Sciatic nerve (tissue), 2 donors: ENCODE measurements around the gene KLHL36. TPM values are rescaled to one million over a fixed set of nuclear protein-coding genes. Genes with fewer than 3 reads are reported as not detected.

Experiments
- ATAC-seq: fragments of 200-7000 bp; cut with Tn5 transposase; one replicate; pipeline ENCODE4 v1.9.1; 2020; ENCODE audit warnings: mild to moderate bottlenecking, moderate library complexity
- DNase-seq: peaks from one replicate; pipeline ENCODE4 v3.0.0-alpha.2; 2020; ENCODE audit warnings: low spot score
- intact Hi-C: fragments of 100-400 bp; cut with DNase I; formaldehyde crosslinking; loops from one replicate; pipeline ENCODE4 v1.14.2; 2022
- total RNA-seq: library from RNA; stranded (reverse); fragmentation: NEBNext Ultra II Directional; extraction: Animal tissue kit (Norgen Biotek cat#: 25700); gene quantifications from one replicate; pipeline ENCODE4 v1.2.1, GENCODE V29; 2021
- donor health status: DM: no; HTN: no; CAD: no.
- donor health status: DM: no; HTN: no; CAD: no.

Gene KLHL36
- 60.2 TPM for total RNA-seq

DNA sequence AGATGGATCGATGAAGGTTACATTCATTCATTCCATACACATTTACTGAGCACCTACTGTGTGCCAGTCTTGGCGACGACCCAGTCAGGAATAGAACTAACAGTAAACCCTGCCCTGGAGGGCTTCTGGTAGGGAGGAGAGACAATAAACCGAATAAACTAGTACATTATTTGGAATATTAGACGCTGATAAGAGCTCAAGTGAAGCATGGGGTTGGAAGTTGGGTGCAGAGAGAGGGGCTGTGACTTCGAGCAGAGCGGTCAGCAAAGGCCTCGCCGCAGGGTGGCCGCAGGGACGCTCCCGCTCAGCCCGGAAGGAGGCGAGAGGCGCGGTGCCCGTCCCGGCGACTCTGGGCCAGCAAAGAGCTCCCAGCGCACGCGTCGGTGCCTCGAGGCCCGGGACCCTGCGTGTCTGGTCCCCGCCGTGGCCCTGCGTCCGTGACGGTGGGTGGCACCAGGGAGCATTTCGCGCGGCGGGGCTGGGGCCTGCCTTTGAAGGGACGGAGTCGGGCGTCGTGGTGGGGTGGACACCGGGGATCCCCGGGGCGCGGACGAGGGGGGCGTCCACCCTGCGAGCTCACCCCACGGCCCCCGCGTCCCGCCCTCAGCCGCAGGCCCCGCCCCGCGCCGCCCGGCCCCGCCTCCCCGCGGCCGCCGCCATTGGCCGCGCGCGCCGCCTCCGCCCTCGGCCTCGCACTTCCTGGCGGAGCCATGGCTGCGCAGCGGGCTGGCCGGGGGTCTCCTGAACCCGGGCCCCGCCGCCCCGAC lies at the start of gene KLHL36:
Gene KLHL36 (plus strand): TSS at position 684 of the 767 bp plus-strand sequence. CDS start 2,357 bp downstream, outside the sequence.
- peak; percentile 79 for DNase-seq
- intact Hi-C loops: no loop called here
- peak; percentile 70 for ATAC-seq

DNA sequence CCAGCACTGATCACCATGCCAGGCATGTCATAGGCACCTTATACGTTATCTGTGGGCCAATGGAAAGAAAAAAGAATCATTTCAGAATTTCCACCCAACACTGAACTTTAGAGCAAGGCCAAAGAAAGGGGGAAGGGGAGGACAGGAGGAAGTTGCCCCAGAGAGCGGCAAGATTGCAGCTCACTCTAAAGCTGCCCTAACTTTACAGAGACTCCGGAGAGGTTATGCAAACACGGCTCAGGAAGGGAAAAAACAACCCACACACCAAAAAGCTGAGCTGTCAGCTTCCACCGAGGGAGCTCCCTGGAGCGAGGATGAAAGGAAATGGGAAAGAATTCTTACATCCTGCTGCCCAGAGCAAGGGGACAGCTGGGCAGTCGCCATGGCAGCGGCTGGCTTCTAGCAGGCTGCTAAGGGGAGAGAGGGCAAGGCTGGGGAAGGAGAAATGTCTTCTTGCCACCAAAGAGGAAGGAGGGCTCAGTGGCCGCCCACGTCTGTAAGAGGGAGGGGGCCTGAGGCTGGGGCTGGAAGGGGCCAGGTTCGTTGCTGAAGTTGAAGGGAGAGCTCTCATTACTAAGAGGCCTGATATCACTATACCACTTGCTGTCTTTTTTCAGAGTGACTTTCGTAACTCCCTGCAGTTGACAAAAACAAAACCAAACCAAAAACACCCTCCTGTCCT lies 48.6 kb upstream of the KLHL36 start:
- peak; percentile 56 for ATAC-seq
- DNase-seq: no peak
- intact Hi-C loops: no loop called here

DNA sequence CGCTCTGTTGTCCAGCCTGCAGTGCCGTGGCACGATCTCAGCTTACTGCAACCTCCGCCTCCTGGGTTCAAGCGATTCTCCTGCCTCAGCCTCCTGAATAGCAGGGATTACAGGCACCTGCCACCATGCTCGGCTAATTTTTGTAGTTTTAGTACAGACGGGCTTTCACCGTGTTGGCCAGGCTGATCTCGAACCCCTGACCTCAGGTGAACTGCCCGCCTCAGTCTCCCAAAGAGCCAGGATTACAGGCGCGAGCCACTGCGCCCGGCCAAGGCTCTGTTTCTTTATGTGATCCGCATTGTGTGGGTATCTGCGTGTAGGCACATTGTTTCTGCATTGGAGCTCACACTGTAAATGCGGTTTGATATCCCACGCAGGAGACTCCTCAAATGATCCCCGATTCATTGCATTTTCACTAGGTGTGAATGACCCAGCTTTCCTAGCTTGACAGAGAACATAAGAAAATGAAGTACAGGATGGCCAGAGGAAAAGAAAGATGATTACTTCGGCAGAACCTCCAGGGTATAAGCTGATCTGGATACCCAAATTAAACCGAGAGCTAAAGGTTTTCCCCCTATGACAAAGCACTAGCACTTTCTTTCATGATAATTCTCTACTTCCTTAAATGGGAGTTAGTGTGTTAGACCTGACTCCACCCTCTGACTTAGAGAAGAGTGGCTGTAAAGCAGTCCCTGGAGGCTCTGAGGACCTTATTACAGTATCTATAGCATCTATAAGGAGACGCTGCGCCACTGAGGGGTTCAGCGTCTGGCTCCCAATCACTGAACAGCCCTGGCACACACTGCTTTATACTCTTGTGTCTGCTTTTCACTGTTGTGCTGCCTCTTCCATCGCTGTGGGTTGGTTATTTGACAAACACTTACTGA lies 47.7 kb upstream of the KLHL36 start:
- DNase-seq: no peak
- no peak for ATAC-seq
- intact Hi-C loops: no loop called here

DNA sequence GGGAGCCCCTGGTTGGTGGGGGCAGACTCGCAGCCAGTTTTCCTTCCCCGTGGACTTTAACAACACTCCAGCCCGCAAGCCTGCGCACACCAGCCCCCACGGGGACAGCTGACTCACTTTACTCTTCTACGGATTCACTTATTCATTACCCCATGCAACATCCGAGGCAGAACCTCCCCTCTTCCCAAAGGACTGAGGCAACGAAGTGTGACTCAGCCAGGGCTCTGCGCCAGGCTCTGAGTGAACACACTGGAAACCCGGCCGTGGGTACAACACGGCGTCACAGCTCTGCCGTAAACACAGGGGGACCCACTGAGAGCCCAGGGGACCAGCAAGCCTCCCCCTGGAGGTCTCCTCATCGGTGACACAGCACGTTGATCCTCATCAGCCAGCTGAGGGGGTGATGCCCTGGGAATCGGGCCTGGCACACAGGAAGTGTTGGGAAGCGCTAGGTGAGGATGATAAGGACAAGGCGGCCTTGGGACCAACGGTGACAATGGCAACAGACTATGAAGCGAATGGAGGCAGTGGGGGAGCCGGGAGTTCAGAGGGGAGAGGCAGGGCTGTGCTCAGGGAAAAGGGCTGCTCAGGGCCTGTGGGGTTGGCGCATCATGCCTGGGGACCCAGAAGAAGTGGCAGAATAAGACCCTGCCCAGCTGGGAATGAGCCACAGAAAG lies 45.0 kb upstream of the KLHL36 start:
- DNase-seq: peak; percentile 92
- peak; percentile 84 for ATAC-seq
- intact Hi-C loops: no loop called here

DNA sequence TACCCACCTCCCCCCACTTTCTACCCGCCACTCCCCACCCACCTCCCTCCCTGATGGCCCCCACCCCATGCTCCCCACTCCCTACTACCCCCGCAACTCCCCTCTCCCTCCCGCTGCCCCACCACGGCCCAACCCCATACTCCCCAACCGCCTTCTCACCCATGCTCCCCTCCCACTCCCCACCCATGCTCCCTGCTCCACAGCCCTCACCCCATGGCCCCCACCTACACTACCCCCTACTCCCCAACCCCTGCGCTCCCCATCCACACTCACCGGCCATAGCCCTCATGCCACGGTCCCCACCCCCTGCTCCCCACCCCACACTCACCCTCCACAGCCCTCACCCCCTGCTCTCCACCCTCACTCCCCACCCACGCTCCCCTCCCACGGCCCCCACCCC lies 44.4 kb upstream of the KLHL36 start:
- intact Hi-C loops: no loop called here
- ATAC-seq (no peak), DNase-seq (no peak)

DNA sequence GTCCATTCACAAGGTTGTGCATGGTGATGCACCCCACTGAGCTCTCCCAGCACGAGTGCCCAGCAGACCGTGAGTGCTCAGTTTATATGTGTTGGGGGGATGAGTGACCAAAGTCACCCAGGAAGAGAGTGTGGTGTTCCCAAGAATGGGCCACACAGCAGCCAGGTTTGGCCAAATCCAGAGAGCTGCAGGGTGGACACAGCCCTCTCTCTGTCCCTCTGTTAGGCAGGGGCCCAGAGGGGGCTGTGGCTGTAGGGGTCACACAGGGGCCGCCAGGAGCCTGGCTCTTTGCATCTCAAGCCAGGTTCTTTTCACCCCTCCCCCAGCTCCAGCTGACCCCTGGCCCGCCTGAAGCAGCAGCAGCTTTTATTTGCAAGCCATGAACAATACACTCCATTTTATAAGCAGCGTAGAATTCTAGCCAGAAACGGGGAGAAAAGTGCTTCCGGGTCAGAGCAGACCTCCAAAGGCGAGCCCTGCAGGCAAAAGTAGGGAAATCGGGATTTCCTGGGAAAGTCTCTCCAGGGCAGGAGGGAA lies 43.8 kb upstream of the KLHL36 start:
- ATAC-seq (no peak), DNase-seq (no peak)
- intact Hi-C loops: no loop called here

DNA sequence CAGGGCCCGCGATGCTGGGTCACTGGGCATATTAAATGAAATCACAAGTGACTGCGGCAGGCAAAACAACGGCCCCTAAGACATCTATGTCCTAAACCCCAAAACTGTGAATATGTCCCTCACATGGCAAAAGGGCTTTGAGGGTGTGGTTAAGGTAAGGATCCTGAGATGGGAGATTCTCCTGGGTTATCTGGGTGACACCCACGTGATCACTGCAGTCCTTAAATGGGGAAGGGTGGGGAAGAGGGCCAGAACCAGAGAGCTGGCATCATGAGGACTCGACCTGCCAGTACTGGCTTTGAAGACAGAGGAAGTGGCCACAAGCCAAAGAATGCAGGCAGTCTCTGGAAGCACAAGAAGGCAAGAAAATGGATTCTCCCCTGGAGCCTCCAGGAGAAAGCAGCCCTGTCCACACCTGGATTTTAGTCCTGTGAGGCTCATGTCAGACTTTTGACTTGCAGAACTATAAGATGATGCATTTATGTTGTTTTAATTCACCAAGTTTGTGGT lies 42.9 kb upstream of the KLHL36 start:
- ATAC-seq: no peak
- intact Hi-C loops: no loop called here

DNA sequence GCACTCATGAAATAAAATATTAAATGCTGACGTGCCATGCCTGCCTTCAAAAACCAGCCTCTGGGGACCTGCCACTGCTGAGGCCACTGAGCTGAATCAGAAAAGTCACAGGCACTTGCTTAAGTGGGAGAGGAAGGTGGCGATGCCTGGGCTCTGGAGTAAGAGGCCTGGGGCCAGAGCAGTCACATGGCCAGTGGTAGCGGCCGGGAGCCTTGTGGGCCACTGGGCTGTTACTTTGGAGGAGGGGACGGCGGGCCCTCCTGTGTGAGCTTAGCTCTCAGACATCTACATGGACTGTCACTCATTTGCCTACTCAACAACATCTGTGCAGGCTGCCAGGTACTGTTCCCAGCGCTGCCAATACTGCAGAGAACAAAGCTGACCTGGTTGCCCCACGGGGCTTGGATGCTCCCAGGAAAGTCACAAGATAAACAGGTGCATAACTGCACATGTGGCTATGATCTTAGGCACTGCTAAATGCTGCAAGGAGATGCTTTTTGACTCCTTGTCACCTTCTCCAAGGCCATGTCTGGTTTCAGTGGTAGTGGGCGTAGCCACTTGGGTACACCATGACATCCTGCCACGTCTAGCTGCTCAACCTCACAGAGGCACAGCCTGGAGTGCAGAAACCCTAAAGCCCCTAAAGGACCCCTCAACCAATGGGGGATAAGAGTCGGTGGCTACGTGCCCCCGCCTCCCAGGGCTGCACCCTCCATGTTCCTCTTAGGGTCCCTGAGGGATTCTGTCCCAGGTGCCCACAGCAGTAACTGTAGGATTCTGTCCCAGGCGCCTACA lies 42.0 kb upstream of the KLHL36 start:
- no peak for ATAC-seq
- intact Hi-C loops: no loop called here

More for the DNA sequence above, 42.9 kb upstream of the KLHL36 start:
- no peak for DNase-seq

DNA sequence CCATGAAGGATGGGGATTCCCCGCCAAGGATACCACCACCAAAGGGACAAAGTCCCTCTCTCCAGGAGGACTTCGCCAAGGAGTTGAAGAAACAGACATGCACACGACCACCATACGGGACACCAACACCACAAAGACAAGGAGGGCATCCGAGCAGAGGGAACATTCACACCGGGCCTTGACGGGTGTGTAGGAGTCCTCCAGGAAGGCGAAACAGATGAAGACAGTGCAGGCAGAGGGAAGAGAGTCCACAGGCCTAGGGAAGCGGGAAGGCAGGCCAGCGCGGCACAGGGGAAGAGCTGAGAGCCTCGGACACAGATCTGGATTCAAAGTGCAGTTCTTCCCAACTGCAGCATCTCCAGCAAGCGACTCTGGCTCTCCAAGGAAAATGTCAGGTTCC lies 41.2 kb upstream of the KLHL36 start:
- no peak for ATAC-seq
- no peak for DNase-seq
- intact Hi-C loops: no loop called here

More for the DNA sequence above, 42.0 kb upstream of the KLHL36 start:
- no peak for DNase-seq

DNA sequence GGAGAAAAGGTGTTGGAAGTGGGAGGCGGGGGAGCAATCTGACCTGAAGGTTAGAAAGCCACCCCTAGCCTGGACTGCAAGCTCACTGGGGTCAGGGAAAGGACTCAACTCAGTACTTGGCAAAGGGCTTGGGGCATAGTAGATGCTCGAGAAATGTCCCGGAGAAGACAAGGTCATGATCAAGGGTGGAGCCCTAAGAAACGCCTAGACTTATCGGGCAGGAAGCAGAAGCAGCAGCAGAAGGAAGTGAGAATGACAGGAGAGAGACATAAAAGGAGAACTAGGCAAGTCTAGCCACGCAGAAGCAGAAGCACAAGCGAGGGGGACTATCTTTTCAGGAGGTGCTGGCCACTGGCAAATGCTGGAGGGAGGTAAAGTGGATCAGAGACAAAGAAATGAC lies 40.6 kb upstream of the KLHL36 start:
- no peak for DNase-seq
- ATAC-seq: no peak
- intact Hi-C loops: no loop called here

DNA sequence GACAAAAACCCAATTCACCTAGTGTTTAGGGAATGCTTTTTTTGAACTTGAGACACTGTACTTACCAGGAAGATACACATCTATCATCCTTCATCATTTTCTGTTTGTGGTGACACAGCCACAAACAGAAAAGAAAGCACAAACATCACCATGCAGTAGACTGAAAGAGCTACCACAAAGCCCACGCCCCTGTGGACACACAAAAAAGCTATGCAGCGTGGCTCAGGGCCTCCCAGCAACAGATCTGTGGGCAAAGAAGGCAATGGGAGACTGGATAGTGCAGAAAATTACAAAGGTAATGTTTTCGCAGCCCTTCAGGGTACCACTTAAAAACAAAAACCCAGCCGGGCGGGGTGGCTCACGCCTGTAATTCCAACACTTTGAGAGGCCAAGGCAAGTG lies 40.0 kb upstream of the KLHL36 start:
- intact Hi-C loops: no loop called here
- DNase-seq (no peak), ATAC-seq (no peak)

DNA sequence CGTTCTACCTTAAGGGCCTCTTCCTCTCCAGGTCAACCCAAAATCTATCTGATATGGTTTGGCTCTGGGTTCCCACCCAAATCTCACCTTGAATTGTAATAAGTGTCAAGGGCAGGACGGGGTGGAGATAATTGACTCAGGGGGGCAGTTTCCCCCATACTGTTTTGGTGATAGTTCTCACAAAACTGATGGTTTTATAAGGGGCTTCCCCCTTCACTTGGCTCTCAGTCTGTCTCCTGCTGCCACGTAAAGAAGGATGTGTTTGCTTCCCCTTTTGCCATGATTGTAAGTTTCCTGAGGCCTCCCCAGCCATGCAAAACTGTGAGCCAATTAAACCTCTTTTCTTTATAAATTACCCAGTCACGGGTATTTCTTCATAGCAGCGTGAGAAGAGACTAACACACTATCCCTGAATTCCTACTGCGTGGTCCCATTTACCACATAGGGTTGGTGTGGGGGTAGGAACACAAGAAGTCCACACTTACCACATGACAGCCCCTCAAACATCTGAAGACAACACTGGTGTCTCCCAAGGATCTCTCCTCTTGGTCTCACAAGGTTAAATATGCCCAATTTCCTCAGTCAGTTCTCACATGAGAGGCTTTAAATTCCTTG lies 38.6 kb upstream of the KLHL36 start:
- DNase-seq: no peak
- intact Hi-C loops: no loop called here
- no peak for ATAC-seq

DNA sequence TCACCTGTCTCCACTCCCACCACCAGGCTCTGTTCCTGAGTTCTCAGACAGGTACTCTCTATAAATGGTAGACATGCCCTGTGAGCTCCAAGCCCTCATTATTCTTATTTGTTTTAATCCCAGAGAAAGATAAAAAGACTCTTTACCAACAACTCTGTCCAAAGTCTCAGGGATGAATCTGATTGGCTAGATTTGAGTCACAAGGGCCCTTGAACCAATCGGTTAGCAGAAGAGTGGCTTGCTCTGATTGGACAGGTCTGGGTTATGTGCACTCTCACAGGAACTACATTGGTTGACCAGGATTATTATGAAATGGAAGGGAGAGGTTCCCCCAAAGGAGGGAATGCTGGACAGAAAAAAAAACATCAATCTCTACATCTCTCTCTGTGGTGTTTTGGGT lies 37.9 kb upstream of the KLHL36 start:
- intact Hi-C loops: no loop called here
- DNase-seq (no peak), ATAC-seq (no peak)

DNA sequence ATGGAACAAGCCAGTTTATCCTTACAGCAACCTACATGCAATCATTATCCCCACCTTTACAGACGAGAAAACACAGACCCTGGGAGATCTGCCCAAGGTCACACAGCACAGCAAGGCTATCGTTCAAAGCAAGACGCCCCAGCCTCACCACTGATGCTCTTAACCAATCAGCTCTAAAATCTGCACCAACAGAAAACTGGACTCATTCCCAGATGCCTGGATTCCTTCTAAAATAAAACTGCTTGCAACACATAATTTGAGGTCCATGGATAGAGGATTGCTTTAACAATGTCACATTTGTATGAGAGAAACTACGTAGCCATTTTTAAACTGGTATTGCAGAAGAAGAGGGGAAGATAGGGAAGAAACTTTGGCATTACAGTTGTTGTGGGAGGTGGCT lies 37.3 kb upstream of the KLHL36 start:
- DNase-seq (no peak), ATAC-seq (peak; percentile 35)
- intact Hi-C loops: no loop called here

DNA sequence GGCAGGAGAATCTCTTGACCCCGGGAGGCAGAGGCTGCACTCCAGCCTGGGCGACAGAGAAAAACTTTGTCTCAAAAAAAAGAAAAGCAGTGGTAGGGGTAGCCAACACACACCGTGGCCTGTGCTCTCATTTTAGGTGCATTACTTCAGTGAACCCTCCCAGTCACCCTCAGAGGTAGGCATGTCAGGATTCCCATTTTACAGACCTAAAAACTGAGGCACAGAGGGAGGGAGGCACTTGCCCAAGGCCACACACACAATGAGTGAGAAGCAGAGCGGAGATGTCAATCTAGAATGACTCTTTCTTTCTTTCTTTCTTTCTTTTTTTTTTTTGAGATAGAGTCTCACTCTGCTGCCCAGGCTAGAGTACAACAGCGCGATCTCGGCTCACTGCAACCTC lies 35.6 kb upstream of the KLHL36 start:
- ATAC-seq (no peak), DNase-seq (no peak)
- intact Hi-C loops: no loop called here

DNA sequence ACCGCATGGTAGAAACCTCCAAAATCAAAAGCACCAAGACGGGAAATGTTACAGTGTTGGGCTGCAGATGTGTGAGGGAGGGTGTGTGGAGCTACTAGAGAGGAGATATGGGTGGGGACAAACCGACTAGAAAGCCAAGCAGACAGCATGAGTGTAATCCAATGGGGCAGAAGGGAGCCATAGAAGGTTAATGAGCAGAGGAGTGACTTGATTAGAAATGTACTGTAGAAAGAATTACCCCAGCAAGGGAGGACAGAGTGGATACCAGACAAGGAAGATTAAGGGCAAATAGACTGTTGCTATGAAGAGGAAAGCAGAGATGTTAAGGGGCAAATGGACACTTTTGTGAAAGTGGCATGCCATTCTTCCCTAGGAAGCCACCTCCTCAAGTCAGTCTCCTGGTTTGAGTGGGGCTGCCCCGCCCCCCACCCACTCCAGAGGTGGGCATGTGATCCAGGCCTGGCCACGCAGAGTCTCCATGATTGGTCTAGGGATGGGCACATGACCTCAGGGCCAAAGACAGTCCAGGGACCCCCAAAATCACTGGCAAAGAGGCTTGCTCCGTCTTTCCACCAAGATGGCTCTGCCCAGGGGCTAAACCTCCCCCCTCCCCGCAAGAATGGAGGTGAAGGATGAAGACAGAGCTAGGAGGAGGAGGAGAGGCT lies 34.8 kb upstream of the KLHL36 start:
- ATAC-seq (no peak), DNase-seq (no peak)
- intact Hi-C loops: no loop called here

DNA sequence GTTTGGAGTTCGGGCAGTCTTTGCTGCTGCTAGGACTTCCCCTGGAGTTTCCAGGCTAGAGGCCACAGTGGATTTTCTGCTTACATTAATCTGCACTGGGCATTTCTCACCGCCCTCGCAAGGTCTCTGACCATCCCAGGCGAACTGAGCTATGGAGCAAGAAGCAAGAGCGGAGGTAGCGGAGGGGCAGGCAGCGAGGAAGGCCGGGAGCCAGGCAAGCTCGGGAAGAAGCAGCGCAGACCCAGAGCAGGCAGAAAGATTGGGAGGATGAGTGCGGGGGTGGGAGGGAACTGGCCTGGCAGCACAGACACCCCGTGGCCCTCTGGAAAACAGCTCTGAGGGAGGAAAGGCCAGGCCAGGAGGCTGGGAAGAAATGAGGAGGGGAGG lies 34.2 kb upstream of the KLHL36 start:
- ATAC-seq (no peak), DNase-seq (no peak)
- intact Hi-C loops: no loop called here
